GM21526 (cell line): ENCODE data around the gene KCNAB2.

Experiments used
- ATAC-seq: cut with Tn5 transposase; IDR thresholded peaks from one replicate; pipeline ENCODE4 v1.9.1; 2021; ENCODE audit warnings: moderate library complexity; ENCODE audit not compliant: unreplicated experiment, low FRiP score

The KCNAB2 gene

GRCh38 chr1:6106321-6106731 is 60.6 kb downstream of the KCNAB2 start:
- no peak for ATAC-seq

- ATAC-seq: no peak
These were observed 61.3 kb downstream of the KCNAB2 start for GRCh38 chr1:6106977-6107376.

GRCh38 chr1:6107409-6108356 is 62.0 kb downstream of the KCNAB2 start:
- ATAC-seq: no peak

GRCh38 chr1:6108476-6108875 is 62.8 kb downstream of the KCNAB2 start:
- ATAC-seq: no peak

GRCh38 chr1:6108937-6109614 is 63.4 kb downstream of the KCNAB2 start:
- ATAC-seq: no peak

GRCh38 chr1:6109688-6110087 is 64.0 kb downstream of the KCNAB2 start:
- ATAC-seq: no peak

- ATAC-seq: no peak
These were observed 64.6 kb downstream of the KCNAB2 start for GRCh38 chr1:6110326-6110725.

GRCh38 chr1:6111571-6111970 is 65.9 kb downstream of the KCNAB2 start:
- ATAC-seq: no peak

GRCh38 chr1:6111991-6112689 is 66.5 kb downstream of the KCNAB2 start:
- ATAC-seq: no peak

- ATAC-seq: no peak
These were observed 67.0 kb downstream of the KCNAB2 start for GRCh38 chr1:6112690-6113005.

GRCh38 chr1:6113116-6113515 is 67.4 kb downstream of the KCNAB2 start:
- no peak for ATAC-seq

GRCh38 chr1:6113745-6114144 is 68.1 kb downstream of the KCNAB2 start:
- no peak for ATAC-seq

GRCh38 chr1:6116137-6116536 is 70.4 kb downstream of the KCNAB2 start:
- no peak for ATAC-seq

- no peak for ATAC-seq
These were observed 71.4 kb downstream of the KCNAB2 start for GRCh38 chr1:6117064-6117463.

GRCh38 chr1:6117624-6118023 is 71.9 kb downstream of the KCNAB2 start:
- no peak for ATAC-seq

- ATAC-seq: no peak
These were observed 72.7 kb downstream of the KCNAB2 start for GRCh38 chr1:6118415-6118814.

GRCh38 chr1:6121021-6121421 is 75.3 kb downstream of the KCNAB2 start:
- no peak for ATAC-seq

- no peak for ATAC-seq
These were observed 76.1 kb downstream of the KCNAB2 start for GRCh38 chr1:6121651-6122370.

GRCh38 chr1:6123083-6123482 is 77.4 kb downstream of the KCNAB2 start:
- no peak for ATAC-seq

- no peak for ATAC-seq
These were observed 78.1 kb downstream of the KCNAB2 start for GRCh38 chr1:6123816-6124215.

GRCh38 chr1:6124341-6124740 is 78.7 kb downstream of the KCNAB2 start:
- no peak for ATAC-seq
